Astrocyte (in vitro differentiated cells and primary cell): ENCODE results near the gene ERVW-1.
"Not testable (repeated sequence)": the region's sequence is repeated elsewhere in the genome, so short reads cannot be mapped to it uniquely, and the experiment has no call there.

Experiments used
- CTCF ChIP-seq: IDR thresholded peaks from 2 replicates; pipeline ENCODE4 v1.5.1; 2011; ENCODE audit warnings: low read depth, mild to moderate bottlenecking, inconsistent platforms, low read length, moderate library complexity; ENCODE audit not compliant: insufficient read depth
- EZH2 ChIP-seq: IDR thresholded peaks from 2 replicates; pipeline ENCODE4 v1.6.1; 2012; ENCODE audit warnings: mild to moderate bottlenecking, low read length, inconsistent platforms; ENCODE audit not compliant: insufficient read depth

- not testable (repeated sequence) for TF ChIP-seq CTCF, EZH2
These were observed 35.0 kb downstream of the ERVW-1 start for GRCh38 chr7:92442720-92443119.
